Pancreas (tissue), 10 donors: ENCODE data around the gene BSPRY. TPM values are rescaled to one million over a fixed set of nuclear protein-coding genes. Genes with fewer than 3 reads are reported as not detected.

Experiments
- ATAC-seq, 4 donors: fragments of 200-7000 bp; cut with Tn5 transposase; one replicate each; pipeline versions ENCODE4 v1.8.0 to v1.9.1; 2020; ENCODE audit warnings: mild to moderate bottlenecking in 4 of 4, moderate library complexity in 4 of 4
- DNase-seq, 6 donors: peaks; one replicate each; pipeline ENCODE4 v3.0.0-alpha.2; 2020
- FAIRE-seq: peaks from 2 replicates; lab custom pipeline; 2012; peaks lifted over from hg19 to GRCh38; lab: Jason Lieb, UNC
- H3K27ac ChIP-seq, 4 donors: fragments of 200-600 bp; sonication (generic); 1 replicate in 3 of 4; 2 replicates in 1 of 4; pipeline versions ENCODE4 v1.5.0 to v1.8.0; 2020
- H3K27me3 ChIP-seq, 4 donors: fragments of 200-600 bp; one replicate each; pipeline ENCODE4 v1.8.0; 2021
- H3K36me3 ChIP-seq, 3 donors: fragments of 200-600 bp; sonication (generic) in 1 of 3; one replicate each; pipeline versions ENCODE4 v1.5.0 to v1.8.0; 2020 to 2021
- H3K4me1 ChIP-seq, 3 donors: fragments of 200-600 bp; one replicate each; pipeline ENCODE4 v1.8.0; 2021
- H3K4me3 ChIP-seq, 4 donors: fragments of 200-600 bp; sonication (generic) in 2 of 4; one replicate each; pipeline versions ENCODE4 v1.5.0 to v1.8.0; 2020 to 2021
- H3K9me3 ChIP-seq, 4 donors: fragments of 200-600 bp; one replicate each; pipeline ENCODE4 v1.8.0; 2021
- CTCF ChIP-seq, 4 donors: fragments of 200-600 bp; sonication (generic) in 3 of 4; IDR thresholded peaks; one replicate each; pipeline versions ENCODE4 v1.5.0 to v1.8.0; 2021; ENCODE audit warnings: antibody characterized with exemption in 4 of 4
- WGBS, 2 donors: extraction: QIAGEN DNeasy Blood & Tissue Kit; methylation state at CpG; one replicate each; pipeline ENCODE4 v1.1.7; 2013; 5-methylcytosine and 5-hydroxymethylcytosine counted together
- intact Hi-C, 3 donors: fragments of 100-400 bp; cut with DNase I; formaldehyde crosslinking; loops; one replicate each; pipeline versions ENCODE4 v1.11.1 to v1.14.2; 2022
- polyA plus RNA-seq, 2 donors: library from polyadenylated mRNA; stranded (reverse); fragments of 200-250 nt; gene quantifications; one replicate each; pipeline ENCODE4 v1.2.3, GENCODE V29; 2013
- total RNA-seq, 6 donors: library from RNA; stranded (reverse); fragmentation: NEBNext Ultra II Directional in 4 of 6; extraction: Animal tissue kit (Norgen Biotek cat#: 25700) in 4 of 6; gene quantifications; one replicate each; pipeline versions ENCODE4 v1.2.1 to v1.2.4, GENCODE V29; 2021 to 2023
- donor health status: healthy with polysubstance abuse.
- donor health status: DM: no; HTN: no; CAD: no; lungs with moderate emphysema.
- donor health status: DM: no; HTN: no; CAD: no.
- donor health status: control.
- donor health status: control.
- donor health status: Bipolar disorder and iron deficiency.
- donor health status: DM: yes; HTN: yes; CAD: no.
- donor health status: DM: no; HTN: no; CAD: no.
- donor health status: DM: no; HTN: no; CAD: no.
- donor health status: DM: yes; HTN: yes; CAD: no.

The BSPRY gene
- total and polyA plus RNA-seq, 8 donors: 12.5 to 35.9 (median 21.3) TPM

- Histone ChIP-seq H3K9me3 (no peaks in the 10 kb centered on the region), H3K27me3 (no peaks in the 10 kb centered on the region), H3K27ac (no peak overlapping the region), H3K4me1 (peaks cover 0 to 10% (median 3%) of the 10 kb centered on the region in 3 donors), H3K4me3 (no peak overlapping the region), H3K36me3 (no peaks in the 10 kb centered on the region)
- FAIRE-seq: no peak
- WGBS, 2 donors: 87 to 89% methylated on average over 3 of the region's 3 CpGs
- no peak for TF ChIP-seq CTCF (IDR thresholded peaks at IDR 0.05)
- no peak for DNase-seq
- no peak for ATAC-seq
- intact Hi-C loops: loop anchor here in 2 of 3 donors (10.0 kb wide), 1 partner anchor 46 kb away; no protein-coding TSS in a partner anchor
Measured at GRCh38 chr9:113348437-113348836, 904 bp upstream of the BSPRY start.

- Histone ChIP-seq H3K4me3 (peak overlapping the region in 3 of 4 donors; percentile 81 to 97 (median 90)), H3K4me1 (peaks cover 0 to 7% (median 2%) of the 10 kb centered on the region in 3 donors), H3K27me3 (no peaks in the 10 kb centered on the region), H3K36me3 (no peaks in the 10 kb centered on the region), H3K27ac (peak overlapping the region in 2 of 4 donors; percentile 46 to 59), H3K9me3 (no peaks in the 10 kb centered on the region)
- WGBS, 2 donors: 7 to 9% methylated on average over 13 of the region's 13 CpGs
- intact Hi-C loops: loop anchor here in 2 of 3 donors (10.0 kb wide), 1 partner anchor 46 kb away; no protein-coding TSS in a partner anchor
- DNase-seq: no peak
- TF ChIP-seq CTCF (IDR thresholded peaks at IDR 0.05): no peak
- FAIRE-seq: no peak
- peak; percentile 3 to 18 (median 6) for ATAC-seq
Measured at GRCh38 chr9:113349066-113349444, 286 bp upstream of the BSPRY start.

- H3K36me3 ChIP-seq: no peaks in the 10 kb centered on the region
- peak overlapping the region in 3 of 4 donors; percentile 77 to 80 (median 80) for H3K27ac ChIP-seq
- no peaks in the 10 kb centered on the region for H3K27me3 ChIP-seq
- ATAC-seq (peak; percentile 47 to 75 (median 60)), FAIRE-seq (no peak), DNase-seq (peak in 2 of 6 donors; percentile 33 to 53)
- H3K4me3 ChIP-seq: peak overlapping the region; percentile 81 to 97 (median 92)
- no peaks in the 10 kb centered on the region for H3K9me3 ChIP-seq
- intact Hi-C loops: no loop called here
- H3K4me1 ChIP-seq: peaks cover 0 to 5% (median 0%) of the 10 kb centered on the region in 3 donors
- 2 to 3% methylated on average over 14 of the region's 14 CpGs for WGBS, 2 donors
- no peak for TF ChIP-seq CTCF (IDR thresholded peaks at IDR 0.05)
Measured at GRCh38 chr9:113350107-113350661, 843 bp downstream of the BSPRY start.

- Histone ChIP-seq H3K4me3 (peak overlapping the region in 2 of 4 donors; percentile 90 to 97), H3K4me1 (peaks cover 0 to 5% (median 0%) of the 10 kb centered on the region in 3 donors), H3K27ac (no peak overlapping the region), H3K9me3 (no peaks in the 10 kb centered on the region), H3K36me3 (no peaks in the 10 kb centered on the region), H3K27me3 (no peaks in the 10 kb centered on the region)
- FAIRE-seq (no peak), DNase-seq (no peak), ATAC-seq (peak in 1 of 4 donors; percentile 12)
- intact Hi-C loops: no loop called here
- WGBS, 2 donors: 45 to 55% methylated on average over 6 of the region's 6 CpGs
- TF ChIP-seq CTCF (IDR thresholded peaks at IDR 0.05): no peak
Measured at GRCh38 chr9:113350937-113351336, 1.6 kb downstream of the BSPRY start.

- H3K36me3 ChIP-seq: no peaks in the 10 kb centered on the region
- no peak overlapping the region for H3K27ac ChIP-seq
- FAIRE-seq (no peak), DNase-seq (no peak), ATAC-seq (no peak)
- no peak for TF ChIP-seq CTCF (IDR thresholded peaks at IDR 0.05)
- no peak overlapping the region for H3K4me3 ChIP-seq
- intact Hi-C loops: no loop called here
- no peaks in the 10 kb centered on the region for H3K9me3 ChIP-seq
- WGBS, 2 donors: 70 to 80% methylated on average over 6 of the region's 6 CpGs
- peaks cover 0 to 5% (median 0%) of the 10 kb centered on the region in 3 donors for H3K4me1 ChIP-seq
- H3K27me3 ChIP-seq: no peaks in the 10 kb centered on the region
Measured at GRCh38 chr9:113352006-113352405, 2.7 kb downstream of the BSPRY start.
